ENCODE results near the gene FCSK. TPM values are rescaled to one million over a fixed set of nuclear protein-coding genes. Genes with fewer than 3 reads are reported as not detected.

FCSK gene
- polyA plus RNA-seq, 1 donor from 2014 or later, result 10.7 TPM

DNA sequence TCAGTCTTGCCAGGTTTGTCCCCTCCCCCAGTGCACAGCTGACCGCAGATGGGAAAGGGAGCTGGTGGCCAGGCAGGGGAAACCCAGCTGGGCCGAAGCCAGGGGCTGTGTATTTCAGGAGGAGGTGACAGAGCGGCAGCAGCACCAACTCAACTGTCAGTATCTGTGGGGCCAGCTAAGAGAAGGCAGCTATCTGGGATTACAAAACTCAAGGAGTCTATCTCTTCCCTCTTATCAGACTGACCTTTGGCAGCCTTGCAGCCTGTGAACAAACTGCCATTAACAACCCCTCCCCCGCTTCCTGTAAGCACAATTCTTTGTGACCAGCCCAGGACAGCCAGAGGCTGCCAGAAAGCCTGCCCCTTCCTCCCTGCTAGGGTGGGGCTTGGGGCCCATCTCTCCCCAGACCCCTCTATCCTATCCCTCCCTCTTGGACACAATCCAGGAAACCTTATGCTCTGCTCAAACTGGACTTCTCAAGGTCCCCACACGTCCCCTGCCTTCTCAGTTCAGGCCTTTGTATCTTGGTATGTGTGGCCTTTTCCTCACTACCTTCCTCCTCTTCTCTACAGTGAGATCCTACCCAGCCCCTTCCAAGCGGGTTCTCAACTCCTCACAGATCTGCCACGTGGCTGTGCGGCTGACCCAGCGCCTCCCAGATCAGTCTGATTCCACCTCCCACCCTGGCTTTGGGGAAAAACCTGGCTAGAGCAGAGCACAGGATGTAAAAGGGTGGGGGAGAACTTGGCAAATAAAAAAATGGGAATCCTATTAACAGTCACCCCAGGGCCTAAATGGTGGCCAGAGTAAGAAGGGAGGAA, 26.0 kb upstream of the FCSK start:
- no peak overlapping the region for H3K4me3 ChIP-seq (ENCODE audit: low read length)
- TF ChIP-seq, protein P1, sequence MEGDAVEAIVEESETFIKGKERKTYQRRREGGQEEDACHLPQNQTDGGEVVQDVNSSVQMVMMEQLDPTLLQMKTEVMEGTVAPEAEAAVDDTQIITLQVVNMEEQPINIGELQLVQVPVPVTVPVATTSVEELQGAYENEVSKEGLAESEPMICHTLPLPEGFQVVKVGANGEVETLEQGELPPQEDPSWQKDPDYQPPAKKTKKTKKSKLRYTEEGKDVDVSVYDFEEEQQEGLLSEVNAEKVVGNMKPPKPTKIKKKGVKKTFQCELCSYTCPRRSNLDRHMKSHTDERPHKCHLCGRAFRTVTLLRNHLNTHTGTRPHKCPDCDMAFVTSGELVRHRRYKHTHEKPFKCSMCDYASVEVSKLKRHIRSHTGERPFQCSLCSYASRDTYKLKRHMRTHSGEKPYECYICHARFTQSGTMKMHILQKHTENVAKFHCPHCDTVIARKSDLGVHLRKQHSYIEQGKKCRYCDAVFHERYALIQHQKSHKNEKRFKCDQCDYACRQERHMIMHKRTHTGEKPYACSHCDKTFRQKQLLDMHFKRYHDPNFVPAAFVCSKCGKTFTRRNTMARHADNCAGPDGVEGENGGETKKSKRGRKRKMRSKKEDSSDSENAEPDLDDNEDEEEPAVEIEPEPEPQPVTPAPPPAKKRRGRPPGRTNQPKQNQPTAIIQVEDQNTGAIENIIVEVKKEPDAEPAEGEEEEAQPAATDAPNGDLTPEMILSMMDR (IDR thresholded peaks at IDR 0.05; ENCODE audit: poor library complexity, severe bottlenecking), result no peak
- TF ChIP-seq EZH2 (IDR thresholded peaks at IDR 0.05; ENCODE audit: borderline replicate concordance, insufficient read depth, low read length, poor library complexity, severe bottlenecking), result no peak
- TF ChIP-seq MXI1 (conservative IDR thresholded peaks at IDR 0.05; ENCODE audit: poor library complexity, severe bottlenecking), result no peak
- TF ChIP-seq POLR2AphosphoS5 (IDR thresholded peaks at IDR 0.05), result no peak
- TF ChIP-seq EP300 (conservative IDR thresholded peaks at IDR 0.05; ENCODE audit: poor library complexity, severe bottlenecking), result no peak
- TF ChIP-seq, protein P2, sequence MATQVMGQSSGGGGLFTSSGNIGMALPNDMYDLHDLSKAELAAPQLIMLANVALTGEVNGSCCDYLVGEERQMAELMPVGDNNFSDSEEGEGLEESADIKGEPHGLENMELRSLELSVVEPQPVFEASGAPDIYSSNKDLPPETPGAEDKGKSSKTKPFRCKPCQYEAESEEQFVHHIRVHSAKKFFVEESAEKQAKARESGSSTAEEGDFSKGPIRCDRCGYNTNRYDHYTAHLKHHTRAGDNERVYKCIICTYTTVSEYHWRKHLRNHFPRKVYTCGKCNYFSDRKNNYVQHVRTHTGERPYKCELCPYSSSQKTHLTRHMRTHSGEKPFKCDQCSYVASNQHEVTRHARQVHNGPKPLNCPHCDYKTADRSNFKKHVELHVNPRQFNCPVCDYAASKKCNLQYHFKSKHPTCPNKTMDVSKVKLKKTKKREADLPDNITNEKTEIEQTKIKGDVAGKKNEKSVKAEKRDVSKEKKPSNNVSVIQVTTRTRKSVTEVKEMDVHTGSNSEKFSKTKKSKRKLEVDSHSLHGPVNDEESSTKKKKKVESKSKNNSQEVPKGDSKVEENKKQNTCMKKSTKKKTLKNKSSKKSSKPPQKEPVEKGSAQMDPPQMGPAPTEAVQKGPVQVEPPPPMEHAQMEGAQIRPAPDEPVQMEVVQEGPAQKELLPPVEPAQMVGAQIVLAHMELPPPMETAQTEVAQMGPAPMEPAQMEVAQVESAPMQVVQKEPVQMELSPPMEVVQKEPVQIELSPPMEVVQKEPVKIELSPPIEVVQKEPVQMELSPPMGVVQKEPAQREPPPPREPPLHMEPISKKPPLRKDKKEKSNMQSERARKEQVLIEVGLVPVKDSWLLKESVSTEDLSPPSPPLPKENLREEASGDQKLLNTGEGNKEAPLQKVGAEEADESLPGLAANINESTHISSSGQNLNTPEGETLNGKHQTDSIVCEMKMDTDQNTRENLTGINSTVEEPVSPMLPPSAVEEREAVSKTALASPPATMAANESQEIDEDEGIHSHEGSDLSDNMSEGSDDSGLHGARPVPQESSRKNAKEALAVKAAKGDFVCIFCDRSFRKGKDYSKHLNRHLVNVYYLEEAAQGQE (IDR thresholded peaks at IDR 0.05; ENCODE audit: borderline replicate concordance), result no peak
- TF ChIP-seq RAD21 (conservative IDR thresholded peaks at IDR 0.05), result no peak
- no peak for TF ChIP-seq TAF1 (IDR thresholded peaks at IDR 0.05; ENCODE audit: low read depth)
- no peak for TF ChIP-seq SMC3 (conservative IDR thresholded peaks at IDR 0.05; ENCODE audit: poor library complexity)
- no peaks in the 10 kb centered on the region for H3K79me2 ChIP-seq (replicated peaks; ENCODE audit: insufficient read depth, low read length)

DNA sequence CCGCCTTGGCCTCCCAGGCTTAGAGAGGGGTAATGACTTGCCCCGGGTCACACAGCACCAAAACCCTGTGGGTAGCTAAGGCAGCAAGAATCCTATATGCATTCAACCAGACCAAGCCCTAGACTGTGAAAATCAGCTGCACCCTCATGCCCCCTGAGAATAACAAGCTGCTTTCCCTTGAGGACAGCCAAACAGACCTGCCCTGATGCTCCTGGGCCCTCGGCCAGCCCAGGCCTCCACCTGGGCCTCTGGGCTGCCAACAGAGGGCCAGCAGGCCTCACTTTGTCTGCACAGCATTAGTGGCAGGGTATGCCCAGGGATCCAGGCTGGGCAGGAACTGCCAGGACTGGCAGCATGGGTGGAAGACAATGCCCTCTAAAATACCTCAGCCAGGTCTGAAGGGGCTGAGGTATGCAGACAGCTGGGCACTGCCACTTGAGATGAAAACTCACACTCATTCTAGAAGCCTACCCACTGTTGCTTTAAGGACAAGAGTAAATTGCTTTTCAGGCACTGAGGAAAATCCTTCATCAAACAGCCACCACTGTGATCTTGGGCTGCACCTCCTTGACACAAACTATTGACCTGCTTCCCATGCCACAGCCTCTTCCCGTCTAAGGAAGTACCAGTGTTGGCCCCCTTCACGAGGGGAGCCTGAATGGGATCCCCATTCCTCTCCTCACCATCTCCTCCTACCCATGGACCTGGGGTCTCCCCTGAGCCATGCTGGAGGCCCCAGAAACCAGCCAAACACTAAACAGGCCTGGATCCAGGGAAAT, 24.3 kb upstream of the FCSK start:
- Histone ChIP-seq H3K36me3 (ENCODE audit: insufficient read depth, low read length) (no peaks in the 10 kb centered on the region), H3K4me3 (ENCODE audit: low read length) (no peak overlapping the region), H3K27ac (ENCODE audit: low read length) (no peak overlapping the region), H2AFZ (ENCODE audit: low read depth, low read length) (no peak overlapping the region), H4K20me1 (ENCODE audit: insufficient read depth) (no peaks in the 10 kb centered on the region), H3K27me3 (ENCODE audit: insufficient read depth, low read depth, low read length) (no peaks in the 10 kb centered on the region), H3K9me3 (ENCODE audit: low read length) (no peaks in the 10 kb centered on the region), H3K9me2 (ENCODE audit: insufficient read depth, low read length) (no peaks in the 10 kb centered on the region), H3K4me2 (ENCODE audit: low read length) (no peak overlapping the region), H3K79me2 (replicated peaks; ENCODE audit: insufficient read depth, low read length) (no peaks in the 10 kb centered on the region), H3F3A (ENCODE audit: insufficient read depth, low read length, poor library complexity, severe bottlenecking) (no peaks in the 10 kb centered on the region), H3K9ac (ENCODE audit: low read length) (no peak overlapping the region)
- TF ChIP-seq POLR2AphosphoS5 (IDR thresholded peaks at IDR 0.05), result no peak
- no peak for TF ChIP-seq EP300 (conservative IDR thresholded peaks at IDR 0.05; ENCODE audit: poor library complexity, severe bottlenecking)
- TF ChIP-seq EZH2 (IDR thresholded peaks at IDR 0.05; ENCODE audit: borderline replicate concordance, insufficient read depth, low read length, poor library complexity, severe bottlenecking), result no peak
- TF ChIP-seq RAD21 (conservative IDR thresholded peaks at IDR 0.05), result no peak
- no peak for TF ChIP-seq TAF1 (IDR thresholded peaks at IDR 0.05; ENCODE audit: low read depth)
- TF ChIP-seq, protein P2 (IDR thresholded peaks at IDR 0.05; ENCODE audit: borderline replicate concordance), result no peak
- TF ChIP-seq SMC3 (conservative IDR thresholded peaks at IDR 0.05; ENCODE audit: poor library complexity), result no peak
- no peak for TF ChIP-seq MXI1 (conservative IDR thresholded peaks at IDR 0.05; ENCODE audit: poor library complexity, severe bottlenecking)
- TF ChIP-seq, protein P1 (IDR thresholded peaks at IDR 0.05; ENCODE audit: poor library complexity, severe bottlenecking), result no peak

More for the DNA sequence above, 26.0 kb upstream of the FCSK start:
- H3K36me3 ChIP-seq (ENCODE audit: insufficient read depth, low read length), result no peaks in the 10 kb centered on the region
- H2AFZ ChIP-seq (ENCODE audit: low read depth, low read length), result no peak overlapping the region
- H4K20me1 ChIP-seq (ENCODE audit: insufficient read depth), result no peaks in the 10 kb centered on the region
- no peaks in the 10 kb centered on the region for H3K9me3 ChIP-seq (ENCODE audit: low read length)
- no peak overlapping the region for H3K4me2 ChIP-seq (ENCODE audit: low read length)
- no peaks in the 10 kb centered on the region for H3K27me3 ChIP-seq (ENCODE audit: insufficient read depth, low read depth, low read length)
- H3K27ac ChIP-seq (ENCODE audit: low read length), result no peak overlapping the region
- no peak overlapping the region for H3K9ac ChIP-seq (ENCODE audit: low read length)
- no peaks in the 10 kb centered on the region for H3K9me2 ChIP-seq (ENCODE audit: insufficient read depth, low read length)
- no peaks in the 10 kb centered on the region for H3F3A ChIP-seq (ENCODE audit: insufficient read depth, low read length, poor library complexity, severe bottlenecking)
